GM18526 (cell line): ENCODE data around the gene PNMA5.

Experiments
- POLR2A ChIP-seq: IDR thresholded peaks from 3 replicates; pipeline ENCODE4 v1.6.1; 2011; ENCODE audit not compliant: insufficient read length; ENCODE audit errors: extremely low read depth

PNMA5 gene

GRCh38 chrX:152958524-152959465 is 35.1 kb downstream of the PNMA5 start:
- TF ChIP-seq POLR2A = peak; percentile 34

DNA sequence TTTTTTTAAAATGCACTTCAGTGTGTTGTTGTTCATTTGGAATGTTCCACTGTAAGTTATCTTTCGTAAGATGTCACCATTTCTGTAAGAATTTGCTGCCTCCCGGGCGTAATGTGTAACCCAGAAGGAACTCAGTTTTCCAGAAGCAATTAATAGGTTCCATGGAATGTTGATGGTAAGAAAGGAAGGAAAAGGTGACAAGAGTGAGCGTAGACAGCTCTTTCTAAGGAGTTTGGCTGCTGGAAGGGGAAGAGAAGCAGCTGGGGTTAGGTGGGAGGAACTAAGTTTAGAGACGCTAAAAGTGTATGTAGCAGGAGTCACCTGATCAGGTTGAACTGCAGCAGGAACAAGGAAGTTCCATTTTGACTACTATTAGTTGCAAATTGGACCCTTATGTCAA is 35.9 kb downstream of the PNMA5 start:
- no peak for TF ChIP-seq POLR2A

GRCh38 chrX:152950786-152951185 is 43.1 kb downstream of the PNMA5 start:
- TF ChIP-seq POLR2A = no peak

GRCh38 chrX:152949114-152949513 is 44.8 kb downstream of the PNMA5 start:
- no peak for TF ChIP-seq POLR2A

DNA sequence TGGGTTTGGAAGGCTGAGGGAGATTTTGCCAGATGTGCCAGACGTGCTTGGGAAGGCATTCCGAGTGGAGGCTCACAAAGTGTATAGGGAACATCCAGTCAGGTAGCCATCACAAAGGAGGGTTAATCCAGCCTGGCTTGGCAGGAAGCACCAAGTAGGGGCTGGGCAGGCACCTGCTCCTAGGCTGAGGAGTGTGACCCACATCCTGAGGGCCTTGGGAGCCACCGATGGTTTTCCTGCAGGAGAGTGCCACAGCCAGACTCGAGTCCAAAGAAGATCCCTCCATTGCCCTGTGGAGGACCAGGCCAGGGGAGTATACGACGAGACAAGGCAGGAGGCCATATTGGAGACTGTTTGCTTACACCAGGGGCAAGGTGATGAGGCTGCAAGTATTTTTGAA is 47.2 kb downstream of the PNMA5 start:
- no peak for TF ChIP-seq POLR2A

DNA sequence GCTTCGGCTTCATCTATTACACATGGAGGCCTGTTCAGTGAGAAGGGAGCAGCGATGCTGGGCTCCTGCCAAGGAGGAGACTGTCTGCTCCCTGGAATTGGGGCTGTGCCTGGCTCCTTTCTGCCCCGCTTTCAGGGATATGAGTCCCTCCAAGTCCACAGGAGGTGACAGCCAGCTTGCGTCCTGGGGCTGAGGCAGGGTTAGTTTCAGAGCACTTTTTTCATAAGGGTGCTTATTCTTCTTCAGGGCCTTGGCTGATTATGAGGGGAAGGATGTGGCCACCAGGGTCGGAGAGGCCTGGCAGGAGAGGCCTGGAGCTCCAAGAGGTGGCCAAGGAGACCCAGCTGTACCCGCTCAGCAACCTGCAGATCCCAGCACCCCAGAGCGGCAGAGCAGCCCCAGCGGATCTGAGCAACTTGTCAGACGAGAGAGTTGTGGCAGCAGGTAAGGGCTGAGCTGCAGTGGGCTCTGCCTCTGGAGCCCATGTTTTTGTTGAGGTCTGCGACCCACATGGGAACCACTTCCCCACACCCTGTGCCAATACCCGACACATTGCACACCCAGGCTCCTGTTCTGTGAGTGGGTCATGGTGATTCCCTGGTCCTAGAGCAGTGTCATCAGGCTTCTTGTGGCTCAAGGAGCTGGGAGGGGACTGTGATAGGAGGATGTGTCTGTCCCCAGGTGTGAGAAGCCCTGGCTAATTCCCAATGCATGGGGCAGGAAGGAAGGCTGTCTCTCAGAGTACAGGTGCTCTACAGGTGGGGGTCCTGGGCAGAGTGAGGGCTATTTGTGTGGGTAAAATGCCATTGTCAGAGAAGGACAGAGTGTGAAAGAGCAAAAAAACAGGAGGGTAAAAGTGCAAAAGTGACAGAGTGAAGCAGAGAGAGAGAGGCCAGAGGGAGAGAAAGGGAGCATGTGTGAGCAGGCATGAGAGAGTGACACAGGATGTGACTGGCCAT is 48.6 kb downstream of the PNMA5 start:
- TF ChIP-seq POLR2A = no peak

- no peak for TF ChIP-seq POLR2A
Observed at GRCh38 chrX:152943826-152944225, 50.1 kb downstream of the PNMA5 start.

DNA sequence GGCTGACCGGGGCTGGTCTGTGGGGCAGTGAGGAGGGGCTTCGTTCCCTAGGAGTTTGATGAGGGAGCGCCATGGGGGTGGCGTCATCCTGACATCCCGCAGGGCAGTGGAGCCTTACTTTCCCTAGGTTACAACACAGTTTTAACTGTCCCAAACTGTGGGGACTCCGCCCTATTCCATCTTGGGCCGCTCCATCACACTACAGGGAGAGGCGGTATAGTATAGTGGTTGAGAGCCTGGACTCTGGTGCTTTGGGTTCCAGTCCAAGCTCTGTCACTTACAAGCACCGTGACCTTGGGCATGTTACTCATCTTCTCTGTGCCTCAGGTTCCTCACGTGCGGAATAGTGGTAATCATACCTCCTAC is 51.9 kb downstream of the PNMA5 start:
- no peak for TF ChIP-seq POLR2A

DNA sequence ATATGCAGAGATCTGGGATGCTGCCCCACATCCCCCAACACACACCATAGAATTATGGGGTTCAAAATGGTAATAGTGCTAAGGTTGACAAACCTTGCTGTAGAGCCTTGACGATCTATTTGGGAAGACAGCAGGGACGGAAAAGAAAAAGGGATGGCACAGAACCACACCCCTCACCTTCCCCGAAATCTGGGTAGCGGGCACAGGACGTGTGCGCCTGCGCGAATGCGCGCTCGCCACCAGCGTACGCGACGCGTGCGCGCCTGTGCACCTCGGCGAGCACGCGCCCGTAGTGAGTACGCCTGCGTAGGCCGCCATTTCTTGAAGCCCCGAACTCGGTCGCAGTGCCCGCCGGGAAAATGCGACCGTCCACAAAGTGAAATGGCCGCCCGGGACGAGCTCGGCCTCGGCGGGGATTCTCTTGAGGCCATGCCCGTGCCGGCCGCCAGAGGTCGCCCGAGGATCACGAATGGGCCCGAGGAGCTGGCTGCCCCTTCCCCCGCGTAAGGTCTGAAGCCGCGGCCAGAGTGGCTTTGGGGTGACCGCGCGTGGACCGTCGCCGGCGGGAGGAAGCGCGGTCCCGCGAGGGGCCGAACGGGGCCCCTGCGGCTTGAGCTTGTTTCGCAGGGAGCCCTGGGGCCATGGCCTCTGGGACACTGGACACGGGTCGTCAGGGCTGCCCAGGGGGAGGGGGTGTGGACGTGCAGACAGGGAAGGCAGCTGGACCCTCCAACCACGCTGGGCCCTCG is 52.4 kb downstream of the PNMA5 start:
- peak; percentile 70 for TF ChIP-seq POLR2A
